MCF 10A (cell line): ENCODE data around the gene UPK2. TPM values are rescaled to one million over a fixed set of nuclear protein-coding genes. Genes with fewer than 3 reads are reported as not detected.

Source experiments
- BruUV-seq: library from RNA; stranded (reverse); fragments of 400-500 nt; replicated peaks from 2 replicates; lab custom pipeline; 2021; lab: Mats Ljungman, UMichigan
- CTCF ChIA-PET: fragments of 300-600 bp; sonication (Branson Sonifier 250); formaldehyde crosslinking; extraction: SDS; loops from one replicate; lab custom pipeline; 2021; ENCODE audit warnings: antibody characterized with exemption, inconsistent platforms; lab: Yijun Ruan, JAX
- POLR2A ChIA-PET: fragments of 300-600, 350-650 bp; sonication (Branson Sonifier 250); formaldehyde crosslinking; extraction: SDS; loops from one replicate; lab custom pipeline; 2020; ENCODE audit warnings: antibody characterized with exemption, inconsistent platforms; lab: Yijun Ruan, JAX
- DNase-seq: peaks from one replicate; pipeline ENCODE4 v3.0.0-alpha.2; 2018; ENCODE audit not compliant: unreplicated experiment
- H3K27ac Mint-ChIP-seq: one replicate; pipeline ENCODE4 v1.8.0; 2022; ENCODE audit warnings: mild to moderate bottlenecking, low read depth, mixed read lengths; ENCODE audit not compliant: unreplicated experiment
- H3K27me3 Mint-ChIP-seq: one replicate; pipeline ENCODE4 v1.8.0; 2022; ENCODE audit warnings: mixed read lengths; ENCODE audit not compliant: insufficient read depth, unreplicated experiment
- H3K36me3 Mint-ChIP-seq: one replicate; pipeline ENCODE4 v1.8.0; 2022; ENCODE audit warnings: mild to moderate bottlenecking, moderate library complexity, mixed read lengths; ENCODE audit not compliant: insufficient read depth, unreplicated experiment
- H3K4me1 Mint-ChIP-seq: one replicate; pipeline ENCODE4 v1.8.0; 2022; ENCODE audit warnings: mixed read lengths; ENCODE audit not compliant: insufficient read depth, unreplicated experiment
- H3K4me3 Mint-ChIP-seq: one replicate; pipeline ENCODE4 v1.8.0; 2022; ENCODE audit warnings: mild to moderate bottlenecking, moderate library complexity, mixed read lengths; ENCODE audit not compliant: unreplicated experiment
- H3K9me3 Mint-ChIP-seq: one replicate; pipeline ENCODE4 v1.8.0; 2022; ENCODE audit warnings: mixed read lengths; ENCODE audit not compliant: unreplicated experiment
- CTCF ChIP-seq: fragments of 200-600 bp; IDR thresholded peaks from one replicate; pipeline ENCODE4 v1.8.0; 2022; ENCODE audit warnings: antibody characterized with exemption, mild to moderate bottlenecking; ENCODE audit not compliant: unreplicated experiment
- intact Hi-C: fragments of 100-400 bp; cut with micrococcal nuclease; formaldehyde crosslinking; loops from 2 replicates; pipeline ENCODE4 v1.14.1; 2022
- total RNA-seq: library from RNA; stranded (reverse); gene quantifications from 2 replicates; pipeline ENCODE4 v1.2.3, GENCODE V29; 2022

The UPK2 gene
- total RNA-seq, 1 experiment from 2014 or later: not detected

GRCh38 chr11:118918128-118918685 is 37.9 kb upstream of the UPK2 start:
- peak overlapping the region; percentile 92 for H3K4me3 Mint-ChIP-seq
- no peaks in the 10 kb centered on the region for H3K27me3 Mint-ChIP-seq
- H3K36me3 Mint-ChIP-seq: peaks cover 18% of the 10 kb centered on the region
- H3K27ac Mint-ChIP-seq: peak overlapping the region; percentile 98
- TSS peak; percentile 8 for BruUV-seq
- intact Hi-C loops: no loop called here
- no peak for TF ChIP-seq CTCF
- CTCF ChIA-PET: interaction anchor here (2.4 kb wide), 1 partner anchor 10 kb away, joined by 5 read pairs; no protein-coding TSS in a partner anchor
- peak; percentile 92 for DNase-seq
- POLR2A ChIA-PET: interaction anchor here (1.1 kb wide), 1 partner anchor 83 kb away, joined by 3 read pairs; no protein-coding TSS in a partner anchor
- no peaks in the 10 kb centered on the region for H3K9me3 Mint-ChIP-seq
- peaks cover 61% of the 10 kb centered on the region for H3K4me1 Mint-ChIP-seq

GRCh38 chr11:118918686-118919280 is 37.3 kb upstream of the UPK2 start:
- DNase-seq: no peak
- TF ChIP-seq CTCF: no peak
- intact Hi-C loops: no loop called here
- H3K27me3 Mint-ChIP-seq: no peaks in the 10 kb centered on the region
- H3K9me3 Mint-ChIP-seq: no peaks in the 10 kb centered on the region
- no TSS peak for BruUV-seq
- H3K4me1 Mint-ChIP-seq: peaks cover 60% of the 10 kb centered on the region
- H3K36me3 Mint-ChIP-seq: peaks cover 22% of the 10 kb centered on the region
- peak overlapping the region; percentile 92 for H3K4me3 Mint-ChIP-seq
- H3K27ac Mint-ChIP-seq: peak overlapping the region; percentile 98
- ChIA-PET POLR2A (interaction anchor here (1.1 kb wide), 1 partner anchor 84 kb away, joined by 3 read pairs; no protein-coding TSS in a partner anchor), CTCF (no interaction called here)

GRCh38 chr11:118921121-118921928 is 34.8 kb upstream of the UPK2 start:
- intact Hi-C loops: no loop called here
- no TSS peak for BruUV-seq
- Mint-ChIP-seq H3K36me3 (peaks cover 9% of the 10 kb centered on the region), H3K27ac (peak overlapping the region; percentile 98), H3K4me1 (peaks cover 47% of the 10 kb centered on the region), H3K27me3 (no peaks in the 10 kb centered on the region), H3K4me3 (peak overlapping the region; percentile 92), H3K9me3 (no peaks in the 10 kb centered on the region)
- ChIA-PET CTCF (interaction anchor here (0.6 to 3.3 kb wide), 8 partner anchors 27 to 320 kb away, joined by 3 to 16 read pairs (median 3); no protein-coding TSS in a partner anchor), POLR2A (interaction anchor here (0.7 to 1.2 kb wide), 2 partner anchors 93 to 97 kb away, joined by 4 read pairs; partner anchors contain the start of genes RPS25 and TRAPPC4)
- peak; percentile 98 for DNase-seq
- no peak for TF ChIP-seq CTCF
